GM19397 (cell line): Measurements from ENCODE around the gene FBXL19.

Experiments used
- ATAC-seq: cut with Tn5 transposase; IDR thresholded peaks from one replicate; pipeline ENCODE4 v1.9.1; 2021; ENCODE audit warnings: mild to moderate bottlenecking, moderate library complexity; ENCODE audit not compliant: unreplicated experiment

FBXL19 gene

GRCh38 chr16:30942426-30942806 lies 19.0 kb downstream of the FBXL19 start:
- no peak for ATAC-seq

- ATAC-seq = no peak
Measured at GRCh38 chr16:30944352-30944751, 21.0 kb downstream of the FBXL19 start.

- ATAC-seq = no peak
Measured at GRCh38 chr16:30946671-30947540, 23.5 kb downstream of the FBXL19 start.

GRCh38 chr16:30947541-30947858 lies 24.1 kb downstream of the FBXL19 start:
- ATAC-seq = no peak

GRCh38 chr16:30947859-30948666 lies 24.7 kb downstream of the FBXL19 start:
- ATAC-seq = no peak

GRCh38 chr16:30948667-30949649 lies 25.6 kb downstream of the FBXL19 start, which contains the start of gene ORAI3:
ORAI3 (plus strand) TSS chr16:30949068; CDS start chr16:30949290, 222 bp downstream.
- ATAC-seq = peak; percentile 54

- peak; percentile 36 for ATAC-seq
Measured at GRCh38 chr16:30949650-30950515, 26.5 kb downstream of the FBXL19 start.

- no peak for ATAC-seq
Measured at GRCh38 chr16:30950516-30951065, 27.2 kb downstream of the FBXL19 start.

GRCh38 chr16:30951193-30951592 lies 27.8 kb downstream of the FBXL19 start:
- no peak for ATAC-seq

- ATAC-seq = no peak
Measured at GRCh38 chr16:30951750-30952149, 28.4 kb downstream of the FBXL19 start.

- ATAC-seq = no peak
Measured at GRCh38 chr16:30953111-30953510, 29.7 kb downstream of the FBXL19 start.

GRCh38 chr16:30953511-30954124 lies 30.2 kb downstream of the FBXL19 start:
- no peak for ATAC-seq

- ATAC-seq = no peak
Measured at GRCh38 chr16:30954993-30955392, 31.6 kb downstream of the FBXL19 start.

- peak; percentile 34 for ATAC-seq
Measured at GRCh38 chr16:30956601-30957455, 33.5 kb downstream of the FBXL19 start.

GRCh38 chr16:30957456-30958174 lies 34.2 kb downstream of the FBXL19 start, which contains the start of gene SETD1A:
SETD1A (plus strand) TSS chr16:30957754; CDS start chr16:30958732, 978 bp downstream.
- ATAC-seq = peak; percentile 71

- peak; percentile 27 for ATAC-seq
Measured at GRCh38 chr16:30958175-30959079, 35.1 kb downstream of the FBXL19 start.
